DOHH2 (cell line): ENCODE measurements around the gene KRT17.

Experiments
- CTCF ChIP-seq: fragments of 200-600 bp; sonication (generic); IDR thresholded peaks from one replicate; pipeline ENCODE4 v1.5.1; 2014; ENCODE audit warnings: antibody characterized with exemption, mild to moderate bottlenecking, low read depth, low read length; ENCODE audit not compliant: poor library complexity, severe bottlenecking
- EZH2phosphoT487 ChIP-seq: fragments of 200-600 bp; sonication (generic); IDR thresholded peaks from 2 replicates; pipeline ENCODE4 v1.6.1; 2017; ENCODE audit warnings: borderline replicate concordance, mild to moderate bottlenecking, antibody characterized with exemption, low read length, moderate library complexity, mixed read lengths

- TF ChIP-seq CTCF (no peak), EZH2phosphoT487 (no peak)
Observed at GRCh38 chr17:41629316-41629715, 4.9 kb upstream of the KRT17 start.
